HepG2 (cell line): ENCODE data around the gene FGFR4. TPM values are rescaled to one million over a fixed set of nuclear protein-coding genes. Genes with fewer than 3 reads are reported as not detected.

Experiments
- FOXP1 ChIP-seq, 2 experiments: fragments of 450-650 bp in 1 of 2; IDR thresholded peaks; 2 replicates each; pipeline ENCODE4 v1.6.1; 2017 to 2018; ENCODE audit warnings: antibody characterized with exemption in 1 of 2
- MED1 ChIP-seq: sonication (generic); formaldehyde crosslinking; IDR thresholded peaks from 2 replicates; pipeline ENCODE4 v1.4.0; 2020; ENCODE audit warnings: missing genetic modification reagents
- SP140L ChIP-seq: sonication (generic); formaldehyde crosslinking; IDR thresholded peaks from 2 replicates; pipeline ENCODE4 v1.4.0; 2020; ENCODE audit warnings: missing genetic modification reagents, borderline replicate concordance
- THAP11 ChIP-seq: IDR thresholded peaks from 2 replicates; pipeline ENCODE4 v1.6.1; 2016; ENCODE audit warnings: missing biosample characterization, missing genetic modification reagents
- ZFX ChIP-seq: sonication (generic); formaldehyde crosslinking; IDR thresholded peaks from 2 replicates; pipeline ENCODE4 v1.4.0; 2020; ENCODE audit warnings: mild to moderate bottlenecking, low read depth, missing genetic modification reagents, moderate library complexity
- ZNF331 ChIP-seq: sonication (generic); formaldehyde crosslinking; IDR thresholded peaks from 2 replicates; pipeline ENCODE4 v1.4.0; 2020; ENCODE audit warnings: missing genetic modification reagents
- ZNF430 ChIP-seq: sonication (generic); formaldehyde crosslinking; IDR thresholded peaks from 2 replicates; pipeline ENCODE4 v1.9.0; 2021; ENCODE audit warnings: mild to moderate bottlenecking, missing genetic modification reagents
- polyA plus RNA-seq, 8 experiments: library from polyadenylated mRNA; depleted of rRNA in 3 of 8; stranded (reverse) in 7 of 8; unstranded in 1 of 8; fragments of >200 nt; fragmentation: Illumina TruSeq in 4 of 8; extraction: Trizol in 4 of 8; gene quantifications; 2 replicates each; pipeline versions ENCODE4 v1.2.1 to v1.2.3, GENCODE V29; 2011 to 2016; ENCODE audit warnings: low read depth in 4 of 8, missing spikeins in 1 of 8, mixed read lengths in 1 of 8; ENCODE audit not compliant: insufficient read depth in 1 of 8
- total RNA-seq, 5 experiments: library from RNA; depleted of rRNA; stranded (reverse); fragments of >200 nt; fragmentation: Illumina TruSeq; extraction: Trizol; gene quantifications; 2 replicates each; pipeline ENCODE4 v1.2.3, GENCODE V29; 2016; ENCODE audit warnings: low read depth in 1 of 5
- TF ChIP-seq, protein P1 (sequence below), 2 experiments: fragments of 450-650 bp in 1 of 2; sonication (generic) in 1 of 2; formaldehyde crosslinking in 1 of 2; IDR thresholded peaks; 2 replicates each; pipeline versions ENCODE4 v1.6.1 to v1.8.0; 2016 to 2022; ENCODE audit warnings: antibody characterized with exemption in 1 of 2, mild to moderate bottlenecking in 1 of 2, missing genetic modification reagents in 1 of 2
- TF ChIP-seq, protein P2 (sequence below): sonication (generic); formaldehyde crosslinking; IDR thresholded peaks from 2 replicates; pipeline ENCODE4 v1.8.1; 2023; ENCODE audit warnings: mild to moderate bottlenecking, moderate library complexity, missing genetic modification reagents
- TF ChIP-seq, protein P3 (sequence below): sonication (generic); formaldehyde crosslinking; conservative IDR thresholded peaks from 2 replicates; pipeline ENCODE4 v1.4.0; 2020; ENCODE audit warnings: missing genetic modification reagents
- TF ChIP-seq, protein P4 (sequence below): IDR thresholded peaks from 2 replicates; pipeline ENCODE4 v1.6.1; 2016; ENCODE audit warnings: missing genetic modification reagents, missing compliant biosample characterization
- TF ChIP-seq, protein P5 (sequence below): sonication (generic); formaldehyde crosslinking; IDR thresholded peaks from 2 replicates; pipeline ENCODE4 v1.4.0; 2020; ENCODE audit warnings: missing genetic modification reagents

Gene FGFR4
- total and polyA plus RNA-seq, 2 of the 13 experiments (the other 11 are each of a cell fraction or from before 2014, with no cell fraction given): 129 to 219 TPM

DNA sequence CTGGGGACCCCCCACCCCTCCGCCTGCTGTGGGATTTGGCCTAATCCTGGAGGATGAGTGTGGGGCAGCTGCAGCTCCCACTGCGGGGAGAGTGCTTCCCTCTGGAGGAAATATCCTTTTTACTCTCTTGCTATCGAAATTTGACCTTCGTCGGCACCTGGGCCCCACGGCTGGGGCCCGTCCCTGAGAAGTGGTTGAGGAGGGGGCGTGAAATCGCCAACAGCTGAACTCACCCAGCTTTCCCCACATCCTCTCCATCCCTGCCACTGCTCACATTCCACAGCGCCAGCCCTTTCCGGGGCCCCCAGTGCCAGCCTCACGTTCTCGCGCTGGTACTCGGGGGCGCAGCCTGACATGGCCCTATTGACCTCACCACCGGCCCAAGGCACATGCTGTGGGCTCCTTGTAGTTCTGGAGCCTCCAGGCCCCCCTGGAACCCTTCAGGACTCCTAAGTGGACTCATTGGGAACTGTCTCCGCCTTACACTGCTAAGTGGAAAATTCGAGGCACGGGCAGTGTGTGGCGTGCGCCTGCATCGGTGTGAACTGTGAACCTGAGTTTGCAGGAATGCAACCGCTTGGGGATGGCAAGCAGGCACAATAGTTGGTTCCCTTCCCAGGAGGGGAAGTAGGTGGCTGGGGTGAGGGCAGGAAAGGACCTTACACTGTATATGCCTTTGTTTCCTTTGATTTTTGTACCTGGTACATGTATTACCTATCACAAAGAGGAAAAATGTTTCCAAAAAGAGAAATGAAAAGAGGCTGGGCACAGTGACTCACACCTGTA lies 19.2 kb downstream of the FGFR4 start (continued):
- TF ChIP-seq, protein P1, sequence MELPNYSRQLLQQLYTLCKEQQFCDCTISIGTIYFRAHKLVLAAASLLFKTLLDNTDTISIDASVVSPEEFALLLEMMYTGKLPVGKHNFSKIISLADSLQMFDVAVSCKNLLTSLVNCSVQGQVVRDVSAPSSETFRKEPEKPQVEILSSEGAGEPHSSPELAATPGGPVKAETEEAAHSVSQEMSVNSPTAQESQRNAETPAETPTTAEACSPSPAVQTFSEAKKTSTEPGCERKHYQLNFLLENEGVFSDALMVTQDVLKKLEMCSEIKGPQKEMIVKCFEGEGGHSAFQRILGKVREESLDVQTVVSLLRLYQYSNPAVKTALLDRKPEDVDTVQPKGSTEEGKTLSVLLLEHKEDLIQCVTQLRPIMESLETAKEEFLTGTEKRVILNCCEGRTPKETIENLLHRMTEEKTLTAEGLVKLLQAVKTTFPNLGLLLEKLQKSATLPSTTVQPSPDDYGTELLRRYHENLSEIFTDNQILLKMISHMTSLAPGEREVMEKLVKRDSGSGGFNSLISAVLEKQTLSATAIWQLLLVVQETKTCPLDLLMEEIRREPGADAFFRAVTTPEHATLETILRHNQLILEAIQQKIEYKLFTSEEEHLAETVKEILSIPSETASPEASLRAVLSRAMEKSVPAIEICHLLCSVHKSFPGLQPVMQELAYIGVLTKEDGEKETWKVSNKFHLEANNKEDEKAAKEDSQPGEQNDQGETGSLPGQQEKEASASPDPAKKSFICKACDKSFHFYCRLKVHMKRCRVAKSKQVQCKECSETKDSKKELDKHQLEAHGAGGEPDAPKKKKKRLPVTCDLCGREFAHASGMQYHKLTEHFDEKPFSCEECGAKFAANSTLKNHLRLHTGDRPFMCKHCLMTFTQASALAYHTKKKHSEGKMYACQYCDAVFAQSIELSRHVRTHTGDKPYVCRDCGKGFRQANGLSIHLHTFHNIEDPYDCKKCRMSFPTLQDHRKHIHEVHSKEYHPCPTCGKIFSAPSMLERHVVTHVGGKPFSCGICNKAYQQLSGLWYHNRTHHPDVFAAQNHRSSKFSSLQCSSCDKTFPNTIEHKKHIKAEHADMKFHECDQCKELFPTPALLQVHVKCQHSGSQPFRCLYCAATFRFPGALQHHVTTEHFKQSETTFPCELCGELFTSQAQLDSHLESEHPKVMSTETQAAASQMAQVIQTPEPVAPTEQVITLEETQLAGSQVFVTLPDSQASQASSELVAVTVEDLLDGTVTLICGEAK (IDR thresholded peaks at IDR 0.05): no peak
- TF ChIP-seq, protein P1 (CRISPR knock-in tag; IDR thresholded peaks at IDR 0.05): peak; percentile 67; the same call in 1 of the 2 replicates
- TF ChIP-seq ZNF430 (0 out of 2 replicates have a peak, but pooled peaks have one; percentile 52), THAP11 (CRISPR knock-in tag) (peak; percentile 35; the same call in 1 of the 2 replicates), FOXP1 (IDR thresholded peaks at IDR 0.05) (no peak), FOXP1 (CRISPR knock-in tag; IDR thresholded peaks at IDR 0.05) (no peak), ZFX (CRISPR knock-in tag) (peak; percentile 45; the same call in 1 of the 2 replicates), SP140L (CRISPR knock-in tag) (0 out of 2 replicates have a peak, but pooled peaks have one; percentile 55), MED1 (CRISPR knock-in tag) (peak; percentile 19; the same call in 1 of the 2 replicates), ZNF331 (peak; percentile 60)
- TF ChIP-seq, protein P2, sequence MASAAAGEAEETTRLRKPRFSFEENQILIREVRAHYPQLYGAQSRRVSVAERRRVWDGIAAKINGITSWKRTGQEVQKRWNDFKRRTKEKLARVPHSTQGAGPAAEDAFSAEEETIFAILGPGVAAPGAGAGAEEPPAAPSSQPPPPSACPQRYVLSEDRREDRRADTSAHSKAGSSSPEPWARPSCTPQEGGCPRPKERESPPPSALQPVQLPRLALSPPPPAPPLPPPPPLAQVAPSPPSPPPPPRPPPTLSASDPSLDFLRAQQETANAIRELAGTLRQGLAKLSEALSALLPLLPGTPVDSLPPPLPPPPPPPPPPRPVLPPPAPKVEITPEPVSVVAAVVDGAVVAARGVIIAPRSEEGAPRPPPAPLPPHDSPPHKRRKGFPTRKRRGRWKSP (CRISPR knock-in tag): peak; percentile 72; the same call in 1 of the 2 replicates
- TF ChIP-seq, protein P3, sequence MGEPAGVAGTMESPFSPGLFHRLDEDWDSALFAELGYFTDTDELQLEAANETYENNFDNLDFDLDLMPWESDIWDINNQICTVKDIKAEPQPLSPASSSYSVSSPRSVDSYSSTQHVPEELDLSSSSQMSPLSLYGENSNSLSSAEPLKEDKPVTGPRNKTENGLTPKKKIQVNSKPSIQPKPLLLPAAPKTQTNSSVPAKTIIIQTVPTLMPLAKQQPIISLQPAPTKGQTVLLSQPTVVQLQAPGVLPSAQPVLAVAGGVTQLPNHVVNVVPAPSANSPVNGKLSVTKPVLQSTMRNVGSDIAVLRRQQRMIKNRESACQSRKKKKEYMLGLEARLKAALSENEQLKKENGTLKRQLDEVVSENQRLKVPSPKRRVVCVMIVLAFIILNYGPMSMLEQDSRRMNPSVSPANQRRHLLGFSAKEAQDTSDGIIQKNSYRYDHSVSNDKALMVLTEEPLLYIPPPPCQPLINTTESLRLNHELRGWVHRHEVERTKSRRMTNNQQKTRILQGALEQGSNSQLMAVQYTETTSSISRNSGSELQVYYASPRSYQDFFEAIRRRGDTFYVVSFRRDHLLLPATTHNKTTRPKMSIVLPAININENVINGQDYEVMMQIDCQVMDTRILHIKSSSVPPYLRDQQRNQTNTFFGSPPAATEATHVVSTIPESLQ (CRISPR knock-in tag): no peak
- TF ChIP-seq, protein P4, sequence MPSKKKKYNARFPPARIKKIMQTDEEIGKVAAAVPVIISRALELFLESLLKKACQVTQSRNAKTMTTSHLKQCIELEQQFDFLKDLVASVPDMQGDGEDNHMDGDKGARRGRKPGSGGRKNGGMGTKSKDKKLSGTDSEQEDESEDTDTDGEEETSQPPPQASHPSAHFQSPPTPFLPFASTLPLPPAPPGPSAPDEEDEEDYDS: peak; percentile 39; the same call in 1 of the 2 replicates
- TF ChIP-seq, protein P5, sequence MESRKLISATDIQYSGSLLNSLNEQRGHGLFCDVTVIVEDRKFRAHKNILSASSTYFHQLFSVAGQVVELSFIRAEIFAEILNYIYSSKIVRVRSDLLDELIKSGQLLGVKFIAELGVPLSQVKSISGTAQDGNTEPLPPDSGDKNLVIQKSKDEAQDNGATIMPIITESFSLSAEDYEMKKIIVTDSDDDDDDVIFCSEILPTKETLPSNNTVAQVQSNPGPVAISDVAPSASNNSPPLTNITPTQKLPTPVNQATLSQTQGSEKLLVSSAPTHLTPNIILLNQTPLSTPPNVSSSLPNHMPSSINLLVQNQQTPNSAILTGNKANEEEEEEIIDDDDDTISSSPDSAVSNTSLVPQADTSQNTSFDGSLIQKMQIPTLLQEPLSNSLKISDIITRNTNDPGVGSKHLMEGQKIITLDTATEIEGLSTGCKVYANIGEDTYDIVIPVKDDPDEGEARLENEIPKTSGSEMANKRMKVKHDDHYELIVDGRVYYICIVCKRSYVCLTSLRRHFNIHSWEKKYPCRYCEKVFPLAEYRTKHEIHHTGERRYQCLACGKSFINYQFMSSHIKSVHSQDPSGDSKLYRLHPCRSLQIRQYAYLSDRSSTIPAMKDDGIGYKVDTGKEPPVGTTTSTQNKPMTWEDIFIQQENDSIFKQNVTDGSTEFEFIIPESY: peak; percentile 36; the same call in 1 of the 2 replicates
